ENCODE measurements around the gene RIF1.
"Not testable (repeated sequence)": the region's sequence is repeated elsewhere in the genome, so short reads cannot be mapped to it uniquely, and the experiment has no call there.

RIF1 gene

DNA sequence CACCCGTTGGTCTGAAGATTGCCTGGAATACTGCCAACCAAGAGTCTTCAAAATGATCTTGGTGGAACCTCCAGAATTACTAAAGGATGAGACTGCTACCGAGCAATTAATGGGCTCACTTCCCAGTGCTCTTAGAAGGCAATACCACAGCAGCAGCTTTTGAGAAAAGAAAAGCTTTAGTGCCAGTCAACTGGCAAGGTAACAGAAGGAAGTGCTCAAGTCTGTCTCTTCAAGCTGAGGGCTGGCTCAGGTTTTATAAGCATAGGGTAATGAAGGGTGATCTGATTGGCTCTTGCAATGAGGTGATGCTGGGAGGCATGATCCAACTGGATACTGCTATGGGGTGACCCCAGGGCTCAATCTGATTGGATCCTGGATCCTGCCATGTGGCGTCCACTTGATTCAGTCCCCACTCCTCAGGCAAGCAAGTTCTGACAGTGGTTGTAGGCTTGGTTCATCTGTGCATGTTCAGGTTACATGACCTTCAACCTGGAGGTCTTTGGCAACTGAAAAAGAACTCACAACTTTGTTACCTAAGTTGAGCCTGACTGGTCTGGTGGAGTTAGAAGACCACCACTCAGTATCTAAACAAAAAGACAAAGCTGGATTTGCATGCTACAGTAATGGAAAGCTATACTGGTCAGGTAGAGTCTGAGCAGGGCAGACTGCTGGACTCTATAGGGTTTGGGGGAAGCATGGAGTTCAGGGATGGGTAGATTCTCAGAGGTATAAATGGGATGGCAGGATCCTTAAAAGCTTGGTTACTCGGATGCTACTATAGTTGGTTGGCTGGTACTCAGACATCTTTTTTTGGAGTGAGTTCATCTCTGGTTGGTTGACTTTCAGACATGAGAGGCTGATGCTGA is 14.0 kb upstream of the RIF1 start:
- no peaks in the 10 kb centered on the region for H3K36me3 ChIP-seq (ENCODE audit: control insufficient read depth, insufficient read depth, low read length)
- no peak overlapping the region for H3K4me3 ChIP-seq (ENCODE audit: low read length)
- H3K27me3 ChIP-seq (ENCODE audit: control insufficient read depth, insufficient read depth, low read length) = no peaks in the 10 kb centered on the region
- H3K27ac ChIP-seq (ENCODE audit: low read depth, low read length) = no peak overlapping the region
- H3K9ac ChIP-seq (ENCODE audit: low read length) = no peak overlapping the region
- H3K4me1 ChIP-seq (ENCODE audit: control insufficient read depth, insufficient read depth, low read length) = no peaks in the 10 kb centered on the region

DNA sequence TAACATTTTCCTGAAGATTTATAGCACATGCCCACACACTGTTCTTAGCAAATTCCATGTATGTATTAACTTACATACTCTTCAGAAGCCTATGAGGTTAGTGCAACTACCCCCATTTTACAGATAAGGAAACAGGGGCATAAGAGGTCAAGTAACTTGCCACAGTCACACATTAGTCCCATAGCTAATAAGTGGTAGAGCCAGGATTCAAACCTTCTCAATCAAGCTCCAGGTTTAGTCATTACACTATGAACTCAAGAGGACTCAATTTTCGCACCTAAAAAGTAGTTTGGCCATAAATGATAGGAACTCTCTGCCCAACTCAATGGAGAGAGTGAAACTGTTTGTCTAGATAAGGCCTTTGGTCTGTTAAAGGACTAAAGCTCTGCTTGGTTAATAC is 9.7 kb upstream of the RIF1 start:
- H3K27me3 ChIP-seq (ENCODE audit: control insufficient read depth, insufficient read depth, low read length) = no peaks in the 10 kb centered on the region
- no peak overlapping the region for H3K4me3 ChIP-seq (ENCODE audit: low read length)
- no peaks in the 10 kb centered on the region for H3K4me1 ChIP-seq (ENCODE audit: control insufficient read depth, insufficient read depth, low read length)
- no peak overlapping the region for H3K27ac ChIP-seq (ENCODE audit: low read depth, low read length)
- no peaks in the 10 kb centered on the region for H3K36me3 ChIP-seq (ENCODE audit: control insufficient read depth, insufficient read depth, low read length)
- H3K9ac ChIP-seq (ENCODE audit: low read length) = no peak overlapping the region

DNA sequence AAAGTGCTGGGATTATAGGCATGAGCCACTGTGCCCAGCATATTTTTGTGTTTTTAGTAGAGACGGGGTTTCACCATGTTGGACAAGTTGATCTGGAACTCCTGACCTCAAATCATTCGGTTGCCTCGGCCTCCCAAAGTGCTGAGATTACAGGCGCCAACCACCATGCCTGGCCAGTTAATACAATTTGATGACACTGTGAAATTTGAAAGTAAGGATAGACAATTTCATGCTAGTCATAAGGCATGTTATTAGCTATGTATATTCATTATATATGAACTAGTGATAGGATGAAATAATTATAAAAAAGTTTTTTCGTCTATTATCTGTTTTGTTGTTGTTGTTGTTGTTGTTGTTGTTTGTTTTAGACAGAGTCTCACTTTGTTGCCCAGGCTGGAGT is 8.6 kb upstream of the RIF1 start:
- Histone ChIP-seq H3K9ac (ENCODE audit: low read length) (no peak overlapping the region), H3K4me3 (ENCODE audit: low read length) (no peak overlapping the region)

DNA sequence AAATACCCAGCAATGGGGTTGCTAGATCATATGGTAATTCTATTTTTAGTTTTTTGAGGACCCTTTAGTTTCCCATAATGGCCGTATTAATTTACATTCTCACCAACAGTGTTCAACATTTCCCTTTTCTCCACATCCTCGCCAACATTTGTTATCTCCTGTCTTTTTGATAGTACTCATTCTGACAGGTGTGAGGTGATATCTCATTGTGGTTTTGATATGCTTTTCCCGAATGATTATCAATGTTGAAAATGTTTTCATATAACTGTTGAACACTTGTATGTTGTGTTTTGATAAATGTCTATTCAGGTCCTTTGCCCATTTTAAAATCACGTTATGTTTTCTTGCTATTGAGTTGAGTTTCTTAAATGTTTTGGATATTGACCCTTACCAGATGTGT is 5.8 kb upstream of the RIF1 start:
- H3K27me3 ChIP-seq (ENCODE audit: control insufficient read depth, insufficient read depth, low read length) = no peaks in the 10 kb centered on the region
- H3K4me3 ChIP-seq (ENCODE audit: low read length) = no peak overlapping the region
- H3K9ac ChIP-seq (ENCODE audit: low read length) = no peak overlapping the region
- H3K36me3 ChIP-seq (ENCODE audit: control insufficient read depth, insufficient read depth, low read length) = no peaks in the 10 kb centered on the region
- no peak overlapping the region for H3K27ac ChIP-seq (ENCODE audit: low read depth, low read length)
- H3K4me1 ChIP-seq (ENCODE audit: control insufficient read depth, insufficient read depth, low read length) = no peaks in the 10 kb centered on the region

More for the DNA sequence above, 8.6 kb upstream of the RIF1 start:
- Histone ChIP-seq H3K36me3 (ENCODE audit: control insufficient read depth, insufficient read depth, low read length) (no peaks in the 10 kb centered on the region), H3K27ac (ENCODE audit: low read depth, low read length) (no peak overlapping the region), H3K27me3 (ENCODE audit: control insufficient read depth, insufficient read depth, low read length) (no peaks in the 10 kb centered on the region), H3K4me1 (ENCODE audit: control insufficient read depth, insufficient read depth, low read length) (no peaks in the 10 kb centered on the region)

DNA sequence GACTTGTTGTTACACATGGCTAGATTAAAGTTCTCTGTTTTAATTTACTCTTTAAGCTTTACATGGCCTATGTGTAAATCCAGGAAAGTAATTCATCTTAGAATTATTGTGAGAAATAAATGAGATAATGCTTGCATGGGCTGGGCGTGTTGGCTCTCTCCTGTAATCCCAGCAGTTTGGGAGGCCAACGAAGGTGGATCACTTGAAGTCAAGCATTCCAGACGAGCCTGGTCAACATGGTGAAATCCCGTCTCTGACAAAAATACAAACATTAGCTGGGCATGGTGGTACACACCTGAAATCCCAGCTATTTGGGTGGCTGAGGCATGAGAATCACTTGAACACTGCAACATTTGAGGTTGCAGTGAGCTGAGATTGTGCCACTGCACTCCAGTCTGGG is 4.3 kb upstream of the RIF1 start:
- peaks cover 2% of the 10 kb centered on the region for H3K4me1 ChIP-seq (ENCODE audit: control insufficient read depth, insufficient read depth, low read length)
- no peaks in the 10 kb centered on the region for H3K36me3 ChIP-seq (ENCODE audit: control insufficient read depth, insufficient read depth, low read length)
- no peak overlapping the region for H3K27ac ChIP-seq (ENCODE audit: low read depth, low read length)
- H3K4me3 ChIP-seq (ENCODE audit: low read length) = no peak overlapping the region
- H3K9ac ChIP-seq (ENCODE audit: low read length) = no peak overlapping the region
- H3K27me3 ChIP-seq (ENCODE audit: control insufficient read depth, insufficient read depth, low read length) = no peaks in the 10 kb centered on the region

DNA sequence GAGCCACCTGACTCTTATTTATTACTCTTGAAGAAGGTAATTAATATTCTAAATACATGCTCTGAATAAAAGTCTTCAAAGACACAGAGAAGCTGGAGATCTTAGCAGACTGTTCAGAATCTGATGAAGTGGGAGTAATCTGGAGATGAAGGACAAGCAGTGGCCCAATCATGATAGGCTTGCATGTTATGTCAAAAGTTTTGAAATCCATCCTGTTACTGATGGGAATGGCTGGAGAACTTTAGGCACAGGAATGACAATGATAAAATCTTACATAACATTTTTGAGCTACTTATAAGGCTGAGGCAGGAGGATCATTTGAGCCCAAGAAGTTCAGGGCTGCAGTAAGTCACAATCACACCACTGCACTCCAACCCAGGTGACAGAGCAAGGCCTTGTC is 2.4 kb upstream of the RIF1 start:
- Histone ChIP-seq H3K27me3 (ENCODE audit: control insufficient read depth, insufficient read depth, low read length) (no peaks in the 10 kb centered on the region), H3K27ac (ENCODE audit: low read depth, low read length) (no peak overlapping the region), H3K9ac (ENCODE audit: low read length) (no peak overlapping the region), H3K4me1 (ENCODE audit: control insufficient read depth, insufficient read depth, low read length) (peaks cover 2% of the 10 kb centered on the region), H3K4me3 (ENCODE audit: low read length) (no peak overlapping the region), H3K36me3 (ENCODE audit: control insufficient read depth, insufficient read depth, low read length) (no peaks in the 10 kb centered on the region)

DNA sequence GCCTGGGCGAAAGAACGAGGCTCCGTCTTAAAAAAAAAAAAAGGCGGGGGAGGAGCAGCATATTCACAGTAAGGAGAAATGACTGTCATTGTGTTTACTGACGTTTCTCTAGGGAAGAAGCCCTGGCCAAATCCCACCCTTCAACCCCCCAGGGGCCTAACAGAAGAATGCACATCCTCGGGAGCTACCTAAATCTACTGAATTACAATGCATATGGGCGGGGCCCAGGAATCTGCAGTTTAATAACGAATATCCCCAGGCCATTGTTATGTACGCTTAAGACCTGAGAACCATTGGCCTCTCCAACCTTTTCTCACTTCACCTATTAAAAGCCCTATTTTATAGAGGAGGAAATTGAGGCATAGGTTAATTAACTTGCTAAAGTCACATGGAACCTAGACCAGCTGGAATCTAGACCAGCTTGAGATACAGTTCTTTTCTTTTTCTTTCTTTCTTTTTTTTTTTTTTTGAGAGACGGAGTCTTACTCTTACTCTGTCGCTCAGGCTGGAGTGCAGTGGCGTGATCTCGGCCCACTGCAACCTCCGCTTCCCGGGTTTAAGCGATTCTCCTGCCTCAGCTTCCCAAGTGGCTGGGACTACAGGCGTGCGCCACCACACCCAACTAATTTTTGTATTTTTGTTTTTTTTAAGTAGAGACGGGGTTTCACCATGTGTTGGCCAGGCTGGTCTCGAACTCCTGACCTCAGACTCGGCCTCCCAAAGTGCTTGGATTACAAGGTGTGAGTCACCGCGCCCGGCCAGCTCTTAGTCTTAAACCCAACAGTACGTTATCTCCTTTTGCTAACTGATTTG is 708 bp upstream of the RIF1 start:
- Histone ChIP-seq H3K4me3 (ENCODE audit: low read length) (peak overlapping the region; percentile 85), H3K27ac (ENCODE audit: low read depth, low read length) (peak overlapping the region; percentile 95), H3K27me3 (ENCODE audit: control insufficient read depth, insufficient read depth, low read length) (no peaks in the 10 kb centered on the region), H3K36me3 (ENCODE audit: control insufficient read depth, insufficient read depth, low read length) (peaks cover 5% of the 10 kb centered on the region), H3K9ac (ENCODE audit: low read length) (no peak overlapping the region), H3K4me1 (ENCODE audit: control insufficient read depth, insufficient read depth, low read length) (peaks cover 2% of the 10 kb centered on the region)

DNA sequence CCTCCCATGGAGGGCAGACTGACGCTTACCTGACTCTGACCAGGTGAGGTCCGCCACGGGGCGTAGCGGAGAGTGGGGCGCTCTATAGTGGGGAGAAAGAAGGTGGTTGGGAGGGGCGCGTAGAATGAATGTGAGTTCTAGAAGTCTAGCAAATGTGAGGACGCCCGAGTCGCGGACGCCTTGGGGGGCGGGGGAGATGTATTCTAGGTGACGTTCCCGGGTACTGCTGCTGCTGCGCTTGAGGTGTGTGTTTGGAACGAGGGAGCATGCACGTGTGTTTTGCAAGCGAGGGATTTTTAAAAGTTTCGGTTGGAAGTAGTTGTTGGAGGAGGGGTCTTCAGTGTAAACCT is 758 bp downstream of the RIF1 start:
- Histone ChIP-seq H3K27me3 (ENCODE audit: control insufficient read depth, insufficient read depth, low read length) (no peaks in the 10 kb centered on the region), H3K9ac (ENCODE audit: low read length) (peak overlapping the region; percentile 93), H3K4me3 (ENCODE audit: low read length) (peak overlapping the region; percentile 85), H3K36me3 (ENCODE audit: control insufficient read depth, insufficient read depth, low read length) (peaks cover 8% of the 10 kb centered on the region), H3K27ac (ENCODE audit: low read depth, low read length) (peak overlapping the region; percentile 95), H3K4me1 (ENCODE audit: control insufficient read depth, insufficient read depth, low read length) (peaks cover 2% of the 10 kb centered on the region)

DNA sequence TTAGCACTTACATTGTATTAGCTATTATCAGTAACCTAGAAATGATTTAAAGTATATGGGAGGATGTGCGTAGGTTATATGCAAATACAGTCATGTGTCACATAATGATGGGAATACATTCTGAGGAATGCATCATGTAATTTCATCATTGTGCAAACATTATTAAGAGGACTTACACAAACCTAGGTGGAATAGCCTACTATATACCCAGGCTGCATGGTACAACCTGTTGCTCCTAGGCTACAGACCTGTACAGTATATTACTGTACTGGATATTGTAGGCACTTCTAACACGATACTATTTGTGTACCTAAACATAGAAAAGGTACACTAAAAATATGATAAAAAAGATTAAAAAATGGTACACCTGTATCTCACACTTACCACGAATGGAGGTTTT is 7.9 kb downstream of the RIF1 start:
- H3K27ac ChIP-seq (ENCODE audit: low read depth, low read length) = no peak overlapping the region
- H3K4me1 ChIP-seq (ENCODE audit: control insufficient read depth, insufficient read depth, low read length) = no peaks in the 10 kb centered on the region
- peaks cover 20% of the 10 kb centered on the region for H3K36me3 ChIP-seq (ENCODE audit: control insufficient read depth, insufficient read depth, low read length)

DNA sequence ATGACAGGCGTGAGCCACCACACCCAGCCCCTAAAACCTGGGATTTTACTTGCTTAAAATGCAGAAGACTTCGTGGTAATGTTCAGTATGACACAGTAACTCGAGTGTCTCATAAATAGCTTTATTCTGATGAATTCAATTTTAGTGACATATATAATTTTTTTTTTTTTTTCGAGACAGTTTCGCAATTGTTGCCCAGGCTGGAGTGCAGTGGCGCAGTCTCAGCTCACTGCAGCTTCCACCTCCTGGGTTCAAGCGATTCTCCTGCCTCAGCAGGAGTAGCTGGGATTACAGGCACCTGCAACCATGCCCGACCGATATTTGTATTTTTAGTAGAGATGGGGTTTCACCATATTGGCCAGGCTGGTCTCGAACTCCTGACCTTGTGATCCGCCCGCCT is 12.0 kb downstream of the RIF1 start:
- not testable (repeated sequence) for H3K9ac ChIP-seq (ENCODE audit: low read length); H3K4me1 ChIP-seq (ENCODE audit: control insufficient read depth, insufficient read depth, low read length); H3K27me3 ChIP-seq (ENCODE audit: control insufficient read depth, insufficient read depth, low read length); H3K27ac ChIP-seq (ENCODE audit: low read depth, low read length); H3K4me3 ChIP-seq (ENCODE audit: low read length)
- H3K36me3 ChIP-seq (ENCODE audit: control insufficient read depth, insufficient read depth, low read length) = peaks cover 16% of the 10 kb centered on the region

More for the DNA sequence above, 7.9 kb downstream of the RIF1 start:
- Histone ChIP-seq H3K27me3 (ENCODE audit: control insufficient read depth, insufficient read depth, low read length) (no peaks in the 10 kb centered on the region), H3K9ac (ENCODE audit: low read length) (no peak overlapping the region), H3K4me3 (ENCODE audit: low read length) (no peak overlapping the region)

DNA sequence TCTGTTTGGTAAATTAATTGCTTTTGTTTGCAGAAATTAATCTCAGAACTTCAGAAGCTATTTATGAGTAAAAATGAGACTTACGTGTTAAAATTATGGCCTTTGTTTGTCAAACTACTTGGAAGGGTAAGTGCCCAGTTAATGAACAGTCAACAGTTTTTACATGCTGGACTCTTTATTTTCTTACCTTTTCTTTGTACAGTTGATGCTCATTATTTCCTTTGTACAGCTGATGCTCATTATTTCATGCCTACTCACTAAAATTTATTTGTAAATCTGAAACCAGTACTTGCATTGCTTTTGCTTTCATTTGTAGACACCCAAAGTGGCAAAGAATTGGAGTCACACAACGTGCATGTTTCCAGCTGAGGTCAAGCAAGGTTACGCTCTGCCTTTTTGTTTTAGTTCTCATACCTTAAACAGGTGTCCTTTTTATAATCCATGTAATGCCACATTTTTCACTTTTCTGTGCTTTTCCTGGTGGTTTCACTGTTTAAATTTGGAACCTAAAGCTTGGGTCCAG is 13.3 kb downstream of the RIF1 start:
- Histone ChIP-seq H3K36me3 (ENCODE audit: control insufficient read depth, insufficient read depth, low read length) (peaks cover 16% of the 10 kb centered on the region), H3K4me3 (ENCODE audit: low read length) (no peak overlapping the region), H3K4me1 (ENCODE audit: control insufficient read depth, insufficient read depth, low read length) (no peaks in the 10 kb centered on the region), H3K27me3 (ENCODE audit: control insufficient read depth, insufficient read depth, low read length) (no peaks in the 10 kb centered on the region), H3K9ac (ENCODE audit: low read length) (no peak overlapping the region), H3K27ac (ENCODE audit: low read depth, low read length) (no peak overlapping the region)

DNA sequence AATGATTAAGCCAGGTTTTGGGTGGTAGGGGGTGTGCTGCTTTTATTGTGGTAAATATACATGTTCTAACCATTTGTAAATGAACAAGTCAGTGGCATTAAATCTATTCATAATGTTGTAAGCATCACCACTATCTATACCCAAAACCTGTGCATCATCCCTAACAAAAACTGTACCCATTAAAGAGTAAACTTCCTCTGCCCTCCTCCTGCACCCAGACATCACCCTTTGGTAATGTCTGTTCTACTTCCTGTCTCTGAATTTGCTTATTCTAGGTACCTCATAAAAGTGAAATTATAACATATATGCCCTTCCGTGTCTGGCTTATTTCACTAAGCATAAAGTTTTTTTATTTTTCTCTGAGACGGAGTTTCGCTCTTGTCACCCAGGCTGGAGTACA is 14.1 kb downstream of the RIF1 start:
- H3K9ac ChIP-seq (ENCODE audit: low read length) = no peak overlapping the region
- no peak overlapping the region for H3K4me3 ChIP-seq (ENCODE audit: low read length)
- no peak overlapping the region for H3K27ac ChIP-seq (ENCODE audit: low read depth, low read length)
- no peaks in the 10 kb centered on the region for H3K4me1 ChIP-seq (ENCODE audit: control insufficient read depth, insufficient read depth, low read length)
- no peaks in the 10 kb centered on the region for H3K27me3 ChIP-seq (ENCODE audit: control insufficient read depth, insufficient read depth, low read length)
- peaks cover 16% of the 10 kb centered on the region for H3K36me3 ChIP-seq (ENCODE audit: control insufficient read depth, insufficient read depth, low read length)

Measured in rectal smooth muscle tissue (tissue), 1 donor.